COLO668 (cell line): ENCODE measurements around the gene MYL7.
"Not testable (repeated sequence)": the region's sequence is repeated elsewhere in the genome, so short reads cannot be mapped to it uniquely, and the experiment has no call there.

Source experiments
- DNase-seq: peaks from one replicate; lab custom pipeline; 2025; ENCODE audit not compliant: unreplicated experiment; lab: John Stamatoyannopoulos, UW

MYL7 gene

GRCh38 chr7:44172352-44172751, 31.2 kb upstream of the MYL7 start:
- DNase-seq, result no peak

- not testable (repeated sequence) for DNase-seq
Observed at GRCh38 chr7:44171901-44172300, 30.8 kb upstream of the MYL7 start.

GRCh38 chr7:44167920-44168319, 26.8 kb upstream of the MYL7 start:
- DNase-seq, result no peak

- no peak for DNase-seq
Observed at GRCh38 chr7:44163591-44163990, 22.5 kb upstream of the MYL7 start.

GRCh38 chr7:44162785-44163395, 21.8 kb upstream of the MYL7 start:
- DNase-seq, result no peak

GRCh38 chr7:44162179-44162578, 21.0 kb upstream of the MYL7 start:
- no peak for DNase-seq

GRCh38 chr7:44161371-44161770, 20.2 kb upstream of the MYL7 start:
- DNase-seq, result no peak

- DNase-seq, result no peak
Observed at GRCh38 chr7:44159824-44160630, 18.9 kb upstream of the MYL7 start.

- DNase-seq, result no peak
Observed at GRCh38 chr7:44158873-44159631, 17.9 kb upstream of the MYL7 start.

- no peak for DNase-seq
Observed at GRCh38 chr7:44158096-44158872, 17.2 kb upstream of the MYL7 start.

GRCh38 chr7:44157116-44158080, 16.3 kb upstream of the MYL7 start:
- no peak for DNase-seq

- DNase-seq, result no peak
Observed at GRCh38 chr7:44156453-44157010, 15.4 kb upstream of the MYL7 start.

- DNase-seq, result no peak
Observed at GRCh38 chr7:44155191-44156185, 14.4 kb upstream of the MYL7 start.

GRCh38 chr7:44154703-44155102, 13.6 kb upstream of the MYL7 start:
- DNase-seq, result no peak

- DNase-seq, result no peak
Observed at GRCh38 chr7:44153948-44154335, 12.8 kb upstream of the MYL7 start.

GRCh38 chr7:44152971-44153947, 12.1 kb upstream of the MYL7 start:
- DNase-seq, result peak; percentile 35

- no peak for DNase-seq
Observed at GRCh38 chr7:44151956-44152355, 10.8 kb upstream of the MYL7 start.
